SJSA1 (cell line): ENCODE data around the gene CERS6. TPM values are rescaled to one million over a fixed set of nuclear protein-coding genes. Genes with fewer than 3 reads are reported as not detected.

Source experiments
- DNase-seq, 2 experiments: peaks; one replicate each; pipeline ENCODE4 v3.0.0-alpha.2; 2015 to 2020; ENCODE audit warnings: low spot score in 2 of 2, low read depth in 1 of 2
- H3K27ac ChIP-seq: fragments of 250-450 bp; sonication (Bioruptor Pico); 2 replicates; pipeline ENCODE4 v1.5.1; 2020; ENCODE audit warnings: mild to moderate bottlenecking, moderate library complexity
- H3K27me3 ChIP-seq: fragments of 250-450 bp; sonication (Bioruptor Pico); replicated peaks from 2 replicates; pipeline ENCODE4 v1.5.1; 2020; ENCODE audit warnings: mild to moderate bottlenecking, moderate library complexity
- H3K36me3 ChIP-seq: fragments of 250-450 bp; sonication (Bioruptor Pico); 2 replicates; pipeline ENCODE4 v1.5.1; 2020; ENCODE audit warnings: mild to moderate bottlenecking
- H3K4me1 ChIP-seq: fragments of 250-450 bp; sonication (Bioruptor Pico); replicated peaks from 2 replicates; pipeline ENCODE4 v1.6.1; 2021; ENCODE audit warnings: mild to moderate bottlenecking
- H3K4me3 ChIP-seq: fragments of 250-450 bp; sonication (Bioruptor Pico); 2 replicates; pipeline ENCODE4 v1.5.1; 2020; ENCODE audit warnings: mild to moderate bottlenecking
- H3K9me3 ChIP-seq: fragments of 250-450 bp; sonication (Bioruptor Pico); replicated peaks from 2 replicates; pipeline ENCODE4 v1.5.1; 2020; ENCODE audit warnings: mild to moderate bottlenecking
- total RNA-seq: library from RNA; depleted of rRNA; stranded (reverse); fragments of >200 nt; shearing (Covaris generic); gene quantifications from 2 replicates; pipeline ENCODE4 v1.2.3, GENCODE V29; 2014

CERS6 gene
- total RNA-seq, 1 experiment from 2014 or later, result 43.7 TPM

GRCh38 chr2:168718622-168719021 is 262.6 kb downstream of the CERS6 start:
- Histone ChIP-seq H3K4me3 (no peak overlapping the region), H3K27ac (no peak overlapping the region), H3K9me3 (no peaks in the 10 kb centered on the region), H3K27me3 (no peaks in the 10 kb centered on the region), H3K36me3 (no peaks in the 10 kb centered on the region), H3K4me1 (no peaks in the 10 kb centered on the region)
- DNase-seq, result no peak

- no peak for DNase-seq
- Histone ChIP-seq H3K4me1 (no peaks in the 10 kb centered on the region), H3K27me3 (no peaks in the 10 kb centered on the region), H3K4me3 (no peak overlapping the region), H3K9me3 (no peaks in the 10 kb centered on the region), H3K27ac (no peak overlapping the region), H3K36me3 (no peaks in the 10 kb centered on the region)
Measured at GRCh38 chr2:168719446-168719845, 263.4 kb downstream of the CERS6 start.

GRCh38 chr2:168722592-168722991 is 266.5 kb downstream of the CERS6 start:
- no peak overlapping the region for H3K27ac ChIP-seq
- H3K4me1 ChIP-seq, result no peaks in the 10 kb centered on the region; the same call in 1 of the 2 replicates
- H3K4me3 ChIP-seq, result no peak overlapping the region

GRCh38 chr2:168723275-168723899 is 267.3 kb downstream of the CERS6 start:
- no peaks in the 10 kb centered on the region for H3K9me3 ChIP-seq
- H3K27ac ChIP-seq, result no peak overlapping the region
- H3K36me3 ChIP-seq, result no peaks in the 10 kb centered on the region
- DNase-seq, result no peak
- no peaks in the 10 kb centered on the region for H3K27me3 ChIP-seq
- H3K4me1 ChIP-seq, result no peaks in the 10 kb centered on the region; the same call in 1 of the 2 replicates
- no peak overlapping the region for H3K4me3 ChIP-seq

More at GRCh38 chr2:168722592-168722991, 266.5 kb downstream of the CERS6 start:
- Histone ChIP-seq H3K9me3 (no peaks in the 10 kb centered on the region), H3K36me3 (no peaks in the 10 kb centered on the region), H3K27me3 (no peaks in the 10 kb centered on the region)
- DNase-seq, result no peak

GRCh38 chr2:168726375-168726774 is 270.3 kb downstream of the CERS6 start:
- DNase-seq, result no peak
- Histone ChIP-seq H3K4me1 (no peaks in the 10 kb centered on the region; the same call in 1 of the 2 replicates), H3K4me3 (no peak overlapping the region)

GRCh38 chr2:168727904-168728470 is 271.9 kb downstream of the CERS6 start:
- DNase-seq, result no peak
- no peaks in the 10 kb centered on the region; the same call in 1 of the 2 replicates for H3K4me1 ChIP-seq
- H3K9me3 ChIP-seq, result no peaks in the 10 kb centered on the region
- no peaks in the 10 kb centered on the region for H3K27me3 ChIP-seq
- no peaks in the 10 kb centered on the region for H3K36me3 ChIP-seq
- no peak overlapping the region for H3K27ac ChIP-seq
- H3K4me3 ChIP-seq, result no peak overlapping the region

More at GRCh38 chr2:168726375-168726774, 270.3 kb downstream of the CERS6 start:
- H3K9me3 ChIP-seq, result no peaks in the 10 kb centered on the region
- H3K27me3 ChIP-seq, result no peaks in the 10 kb centered on the region
- H3K36me3 ChIP-seq, result no peaks in the 10 kb centered on the region
- H3K27ac ChIP-seq, result no peak overlapping the region

- Histone ChIP-seq H3K27me3 (no peaks in the 10 kb centered on the region), H3K9me3 (no peaks in the 10 kb centered on the region), H3K36me3 (no peaks in the 10 kb centered on the region), H3K27ac (no peak overlapping the region), H3K4me3 (no peak overlapping the region), H3K4me1 (no peaks in the 10 kb centered on the region; the same call in 1 of the 2 replicates)
- no peak for DNase-seq
Measured at GRCh38 chr2:168729455-168729854, 273.4 kb downstream of the CERS6 start.

GRCh38 chr2:168730344-168730743 is 274.3 kb downstream of the CERS6 start:
- no peak overlapping the region for H3K27ac ChIP-seq
- no peak for DNase-seq

GRCh38 chr2:168731002-168731401 is 274.9 kb downstream of the CERS6 start:
- H3K36me3 ChIP-seq, result no peaks in the 10 kb centered on the region
- no peak overlapping the region for H3K27ac ChIP-seq
- no peaks in the 10 kb centered on the region; the same call in 1 of the 2 replicates for H3K4me1 ChIP-seq
- no peak for DNase-seq
- no peaks in the 10 kb centered on the region for H3K27me3 ChIP-seq
- no peaks in the 10 kb centered on the region for H3K9me3 ChIP-seq
- H3K4me3 ChIP-seq, result no peak overlapping the region

More at GRCh38 chr2:168730344-168730743, 274.3 kb downstream of the CERS6 start:
- no peaks in the 10 kb centered on the region for H3K27me3 ChIP-seq
- H3K4me3 ChIP-seq, result no peak overlapping the region
- no peaks in the 10 kb centered on the region; the same call in 1 of the 2 replicates for H3K4me1 ChIP-seq
- no peaks in the 10 kb centered on the region for H3K36me3 ChIP-seq
- H3K9me3 ChIP-seq, result no peaks in the 10 kb centered on the region

GRCh38 chr2:168731616-168732015 is 275.5 kb downstream of the CERS6 start:
- Histone ChIP-seq H3K4me1 (no peaks in the 10 kb centered on the region; the same call in 1 of the 2 replicates), H3K9me3 (no peaks in the 10 kb centered on the region), H3K36me3 (no peaks in the 10 kb centered on the region), H3K4me3 (no peak overlapping the region), H3K27ac (no peak overlapping the region), H3K27me3 (no peaks in the 10 kb centered on the region)
- DNase-seq, result no peak

- Histone ChIP-seq H3K9me3 (no peaks in the 10 kb centered on the region), H3K27me3 (no peaks in the 10 kb centered on the region), H3K4me1 (no peaks in the 10 kb centered on the region; the same call in 1 of the 2 replicates), H3K4me3 (no peak overlapping the region), H3K36me3 (no peaks in the 10 kb centered on the region), H3K27ac (no peak overlapping the region)
- DNase-seq, result no peak
Measured at GRCh38 chr2:168732100-168732499, 276.0 kb downstream of the CERS6 start.

- no peak overlapping the region for H3K27ac ChIP-seq
- H3K9me3 ChIP-seq, result no peaks in the 10 kb centered on the region
- no peaks in the 10 kb centered on the region for H3K4me1 ChIP-seq
- no peaks in the 10 kb centered on the region for H3K27me3 ChIP-seq
- H3K4me3 ChIP-seq, result no peak overlapping the region
- no peaks in the 10 kb centered on the region for H3K36me3 ChIP-seq
- DNase-seq, result no peak
Measured at GRCh38 chr2:168732506-168732905, 276.4 kb downstream of the CERS6 start.

- Histone ChIP-seq H3K9me3 (no peaks in the 10 kb centered on the region), H3K27ac (no peak overlapping the region), H3K4me1 (no peaks in the 10 kb centered on the region), H3K36me3 (no peaks in the 10 kb centered on the region), H3K4me3 (no peak overlapping the region), H3K27me3 (no peaks in the 10 kb centered on the region)
- no peak for DNase-seq
Measured at GRCh38 chr2:168734199-168734760, 278.2 kb downstream of the CERS6 start.
